HG03432 (cell line): Measurements from ENCODE around the gene C22orf31.

Experiments used
- ATAC-seq: cut with Tn5 transposase; IDR thresholded peaks from one replicate; pipeline ENCODE4 v1.9.1; 2021; ENCODE audit warnings: mild to moderate bottlenecking, moderate library complexity; ENCODE audit not compliant: unreplicated experiment

Gene C22orf31

GRCh38 chr22:29030016-29030617 lies 31.5 kb downstream of the C22orf31 start:
- ATAC-seq: no peak

- no peak for ATAC-seq
Observed at GRCh38 chr22:29029202-29030000, 32.2 kb downstream of the C22orf31 start.

- no peak for ATAC-seq
Observed at GRCh38 chr22:29028468-29028867, 33.2 kb downstream of the C22orf31 start.

GRCh38 chr22:29026579-29026978 lies 35.1 kb downstream of the C22orf31 start:
- no peak for ATAC-seq

GRCh38 chr22:29023172-29023796 lies 38.3 kb downstream of the C22orf31 start:
- ATAC-seq: no peak

- no peak for ATAC-seq
Observed at GRCh38 chr22:29022101-29022817, 39.4 kb downstream of the C22orf31 start.

GRCh38 chr22:29018293-29019189 lies 43.1 kb downstream of the C22orf31 start:
- ATAC-seq: no peak

- ATAC-seq: no peak
Observed at GRCh38 chr22:29016067-29016938, 45.3 kb downstream of the C22orf31 start.

- no peak for ATAC-seq
Observed at GRCh38 chr22:29014773-29015172, 46.9 kb downstream of the C22orf31 start.

- ATAC-seq: no peak
Observed at GRCh38 chr22:29014293-29014692, 47.3 kb downstream of the C22orf31 start.

GRCh38 chr22:29012952-29013351 lies 48.7 kb downstream of the C22orf31 start:
- no peak for ATAC-seq

- ATAC-seq: no peak
Observed at GRCh38 chr22:29012101-29012433, 49.6 kb downstream of the C22orf31 start.

GRCh38 chr22:29011240-29012100 lies 50.2 kb downstream of the C22orf31 start:
- ATAC-seq: no peak

GRCh38 chr22:29009148-29009547 lies 52.5 kb downstream of the C22orf31 start:
- no peak for ATAC-seq
